ENCODE measurements around the gene PSG11.
"Not testable (repeated sequence)": the region's sequence is repeated elsewhere in the genome, so short reads cannot be mapped to it uniquely, and the experiment has no call there.

PSG11 gene

GRCh38 chr19:42988206-42988605 lies 38.1 kb downstream of the PSG11 start:
- DNase-seq (ENCODE audit: low spot score) = not testable (repeated sequence)

- no peak for DNase-seq (ENCODE audit: low spot score)
These were observed 40.7 kb downstream of the PSG11 start for GRCh38 chr19:42985588-42985987.

- DNase-seq (ENCODE audit: low spot score) = not testable (repeated sequence)
These were observed 44.2 kb downstream of the PSG11 start for GRCh38 chr19:42982111-42982510.

GRCh38 chr19:42971451-42971850 lies 54.8 kb downstream of the PSG11 start:
- DNase-seq (ENCODE audit: low spot score) = not testable (repeated sequence)

GRCh38 chr19:42965176-42965575 lies 61.1 kb downstream of the PSG11 start:
- DNase-seq (ENCODE audit: low spot score) = peak; percentile 57

GRCh38 chr19:42961119-42961518 lies 65.2 kb downstream of the PSG11 start:
- DNase-seq (ENCODE audit: low spot score) = no peak

All from kidney tubule cell (primary cell).